Mammary epithelial cell (primary cell): ENCODE data around the gene C1QC.

Experiments used
- EZH2 ChIP-seq: IDR thresholded peaks from 2 replicates; pipeline ENCODE4 v1.6.1; 2012; ENCODE audit warnings: low read length, inconsistent platforms, borderline replicate concordance
- TF ChIP-seq, protein P1 (sequence below), 2 donors: IDR thresholded peaks in 1 of 2; conservative IDR thresholded peaks in 1 of 2; 2 replicates each; pipeline ENCODE4 v1.5.1; 2011 to 2012; ENCODE audit warnings: inconsistent platforms in 2 of 2, low read length in 2 of 2, mild to moderate bottlenecking in 2 of 2, control low read depth in 1 of 2, low read depth in 1 of 2; ENCODE audit not compliant: insufficient read depth in 1 of 2; ENCODE audit errors: extremely low read depth in 1 of 2

- TF ChIP-seq, protein P1, sequence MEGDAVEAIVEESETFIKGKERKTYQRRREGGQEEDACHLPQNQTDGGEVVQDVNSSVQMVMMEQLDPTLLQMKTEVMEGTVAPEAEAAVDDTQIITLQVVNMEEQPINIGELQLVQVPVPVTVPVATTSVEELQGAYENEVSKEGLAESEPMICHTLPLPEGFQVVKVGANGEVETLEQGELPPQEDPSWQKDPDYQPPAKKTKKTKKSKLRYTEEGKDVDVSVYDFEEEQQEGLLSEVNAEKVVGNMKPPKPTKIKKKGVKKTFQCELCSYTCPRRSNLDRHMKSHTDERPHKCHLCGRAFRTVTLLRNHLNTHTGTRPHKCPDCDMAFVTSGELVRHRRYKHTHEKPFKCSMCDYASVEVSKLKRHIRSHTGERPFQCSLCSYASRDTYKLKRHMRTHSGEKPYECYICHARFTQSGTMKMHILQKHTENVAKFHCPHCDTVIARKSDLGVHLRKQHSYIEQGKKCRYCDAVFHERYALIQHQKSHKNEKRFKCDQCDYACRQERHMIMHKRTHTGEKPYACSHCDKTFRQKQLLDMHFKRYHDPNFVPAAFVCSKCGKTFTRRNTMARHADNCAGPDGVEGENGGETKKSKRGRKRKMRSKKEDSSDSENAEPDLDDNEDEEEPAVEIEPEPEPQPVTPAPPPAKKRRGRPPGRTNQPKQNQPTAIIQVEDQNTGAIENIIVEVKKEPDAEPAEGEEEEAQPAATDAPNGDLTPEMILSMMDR (conservative IDR thresholded peaks at IDR 0.05 in 1 of 2, IDR thresholded peaks at IDR 0.05 in 1 of 2; ENCODE audit: extremely low read depth in 1 of 2, insufficient read depth in 1 of 2, low read depth in 1 of 2, low read length in 2 of 2), result no peak
- TF ChIP-seq EZH2, result no peak
These were observed 50.7 kb downstream of the C1QC start for GRCh38 chr1:22694172-22694571.
